GM19099 (cell line): ENCODE data around the gene MFAP4.

Source experiments
- POLR2A ChIP-seq: IDR thresholded peaks from 3 replicates; pipeline ENCODE4 v1.6.1; 2011; ENCODE audit warnings: low read depth; ENCODE audit not compliant: insufficient read length; ENCODE audit errors: extremely low read depth

MFAP4 gene

GRCh38 chr17:19369846-19370492 lies 17.0 kb downstream of the MFAP4 start:
- TF ChIP-seq POLR2A: no peak

DNA sequence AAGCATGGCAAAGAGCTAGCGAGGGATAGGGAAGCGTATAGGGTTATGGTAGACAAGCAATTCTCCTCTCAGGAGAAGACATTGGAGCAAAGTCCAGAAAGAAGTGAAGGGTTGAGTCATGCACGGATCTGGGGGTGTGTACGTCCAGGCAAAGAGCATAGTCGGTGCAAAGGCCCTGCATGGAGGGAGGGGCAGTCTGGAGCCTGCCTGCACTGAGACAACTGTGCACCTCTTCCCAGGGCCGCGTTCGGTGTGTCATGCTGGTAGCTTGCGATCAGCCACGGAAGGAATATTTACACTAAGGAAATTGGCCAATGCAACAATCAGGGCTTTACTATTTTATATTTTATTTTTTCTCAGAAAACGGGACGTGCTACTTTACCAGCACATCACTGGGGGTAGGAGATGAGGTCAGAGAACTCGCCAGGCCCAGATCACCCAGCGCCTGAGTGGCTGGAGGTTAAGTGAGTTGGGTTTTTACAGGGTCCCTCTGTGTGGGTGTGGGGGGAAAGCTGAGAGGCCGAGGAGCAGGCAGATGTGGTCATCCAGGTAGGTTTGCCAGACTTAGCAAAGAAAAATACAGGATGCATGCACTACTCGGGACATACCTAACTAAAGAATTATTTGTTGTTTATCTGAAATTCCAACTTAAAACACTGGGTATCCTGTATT lies 17.7 kb downstream of the MFAP4 start:
- TF ChIP-seq POLR2A: no peak

GRCh38 chr17:19368229-19368628 lies 18.8 kb downstream of the MFAP4 start:
- no peak for TF ChIP-seq POLR2A

GRCh38 chr17:19366637-19366972 lies 20.4 kb downstream of the MFAP4 start:
- no peak for TF ChIP-seq POLR2A

- no peak for TF ChIP-seq POLR2A
These were observed 21.0 kb downstream of the MFAP4 start for GRCh38 chr17:19365833-19366636.

GRCh38 chr17:19365499-19365817 lies 21.5 kb downstream of the MFAP4 start:
- TF ChIP-seq POLR2A: no peak

GRCh38 chr17:19364699-19365498 lies 22.1 kb downstream of the MFAP4 start:
- TF ChIP-seq POLR2A: no peak

GRCh38 chr17:19363460-19364035 lies 23.4 kb downstream of the MFAP4 start:
- TF ChIP-seq POLR2A: no peak

GRCh38 chr17:19363114-19363438 lies 23.9 kb downstream of the MFAP4 start:
- no peak for TF ChIP-seq POLR2A

DNA sequence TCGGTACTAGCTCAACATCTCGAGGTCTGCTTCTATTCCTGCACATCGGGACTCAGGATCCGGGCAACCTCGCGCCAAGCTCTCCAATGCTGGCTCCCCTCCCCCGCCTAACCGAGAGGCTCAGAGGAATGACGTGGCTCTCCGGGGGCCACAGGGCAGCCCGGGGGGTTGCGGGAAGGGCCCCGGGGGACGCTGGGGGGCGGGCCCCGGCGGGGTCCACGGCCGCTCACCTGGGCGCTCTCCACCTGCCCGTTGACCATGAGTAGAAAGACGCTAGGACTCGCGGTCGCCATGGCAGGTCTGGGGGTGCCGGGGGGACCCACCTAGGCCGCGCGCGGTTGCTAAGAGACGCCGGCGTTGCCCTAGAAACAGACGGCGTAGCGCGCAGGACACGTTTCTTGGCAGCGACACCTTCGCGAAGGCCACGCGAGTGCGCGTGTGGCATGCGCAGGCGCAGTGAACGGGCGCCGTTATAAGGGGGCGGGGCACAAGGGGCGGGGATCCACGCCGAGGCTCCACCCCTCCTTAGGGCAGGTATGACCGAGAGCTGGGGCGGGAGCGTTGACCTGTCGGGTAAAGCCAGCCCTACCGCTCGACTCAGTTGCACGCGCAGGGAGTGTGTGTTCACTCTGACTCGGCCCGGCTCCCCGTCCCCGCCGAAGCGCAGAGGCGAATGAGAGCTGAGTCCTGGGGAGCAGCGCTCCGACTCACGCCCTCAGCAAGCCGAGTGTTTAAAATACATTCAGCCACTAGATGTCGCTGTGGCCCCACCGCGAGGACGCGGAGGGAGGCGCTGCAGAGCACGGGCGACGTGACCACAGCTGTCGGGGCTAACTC lies 24.5 kb downstream of the MFAP4 start, which contains the start of gene B9D1:
B9D1 (minus strand) TSS at position 447 of the 837 bp plus-strand sequence; CDS start at position 293, 154 bp downstream.
- TF ChIP-seq POLR2A: no peak

GRCh38 chr17:19361944-19362276 lies 25.1 kb downstream of the MFAP4 start:
- TF ChIP-seq POLR2A: no peak

- TF ChIP-seq POLR2A: no peak
These were observed 25.7 kb downstream of the MFAP4 start for GRCh38 chr17:19361326-19361725.

GRCh38 chr17:19360772-19361171 lies 26.2 kb downstream of the MFAP4 start:
- TF ChIP-seq POLR2A: no peak

DNA sequence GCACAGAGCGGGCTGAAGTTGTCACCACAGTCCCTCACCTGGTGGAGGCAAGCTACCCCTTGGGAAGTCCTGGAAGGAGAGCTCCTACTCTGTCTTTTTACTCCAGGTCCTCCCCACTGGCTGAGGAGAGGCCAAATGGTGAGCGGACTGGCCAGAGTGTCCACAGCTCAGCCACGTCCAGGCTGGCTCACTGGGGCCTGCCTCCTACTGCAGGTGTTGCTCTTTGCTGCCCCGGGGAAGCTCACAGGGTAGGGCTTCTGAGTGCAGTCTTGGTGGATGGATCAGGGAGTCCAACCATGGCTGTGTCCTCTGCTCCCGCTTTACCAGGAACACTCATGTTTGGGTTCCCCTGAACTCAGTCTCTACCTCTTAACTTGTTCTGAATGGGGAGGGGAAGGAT lies 27.1 kb downstream of the MFAP4 start:
- no peak for TF ChIP-seq POLR2A
